GM19351 (cell line): ENCODE measurements around the gene STC2.

ENCODE experiments used
- ATAC-seq: cut with Tn5 transposase; IDR thresholded peaks from one replicate; pipeline ENCODE4 v1.9.1; 2021; ENCODE audit warnings: mild to moderate bottlenecking, moderate library complexity; ENCODE audit not compliant: unreplicated experiment

Gene STC2

DNA sequence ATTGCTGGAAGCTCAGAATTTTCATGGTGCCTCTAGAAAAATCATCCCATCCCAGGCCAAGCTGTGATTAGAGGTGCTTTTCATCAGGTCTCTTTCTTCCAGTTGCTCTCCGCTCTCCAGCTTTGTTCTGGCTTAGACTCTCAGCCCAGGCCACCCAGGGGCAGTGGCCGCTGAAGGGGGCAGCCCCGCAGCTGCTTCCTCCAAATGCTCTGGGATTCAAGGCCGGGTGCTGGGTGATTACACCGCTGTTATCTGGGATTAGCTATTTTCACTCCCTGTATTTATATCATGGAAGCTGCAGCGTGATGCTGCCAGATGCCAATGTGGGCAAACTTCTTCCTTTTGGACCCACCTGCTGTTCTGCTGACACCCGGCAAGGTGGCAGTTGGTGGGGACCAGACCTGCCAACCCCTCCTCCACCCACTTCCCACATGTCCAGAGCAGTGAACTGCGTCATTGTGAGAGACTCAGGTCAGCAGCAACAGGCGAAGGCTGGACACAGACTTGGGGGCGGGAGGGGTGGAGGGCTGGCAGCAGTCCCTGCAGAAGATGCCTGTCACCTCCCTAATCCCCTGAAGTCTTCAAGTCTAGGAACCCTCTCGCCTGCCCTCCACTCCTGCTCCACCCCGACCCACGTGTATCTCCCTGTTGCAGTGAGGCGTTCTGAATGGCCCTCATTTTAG, 59.3 kb downstream of the STC2 start:
- ATAC-seq, result no peak

DNA sequence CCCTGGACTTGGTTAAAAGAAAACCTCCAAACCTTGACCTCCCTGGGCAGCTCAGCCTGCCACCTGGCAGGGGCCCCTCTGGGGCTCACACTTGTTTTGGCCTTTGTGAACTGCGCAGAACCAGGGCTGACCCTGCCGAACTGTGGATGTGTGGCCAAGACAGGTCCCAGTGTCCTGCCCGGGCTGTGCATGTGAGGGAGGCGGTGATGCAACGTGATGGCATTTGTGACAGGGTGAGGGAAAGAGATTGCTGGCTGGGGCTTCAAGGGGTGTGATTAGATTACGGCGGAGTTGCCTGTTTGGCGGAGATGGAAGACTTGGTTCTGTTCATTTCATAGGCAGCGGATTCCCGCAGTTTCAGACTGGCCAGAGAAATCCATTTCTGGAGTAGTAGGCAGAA, 62.8 kb downstream of the STC2 start:
- no peak for ATAC-seq
